Activated naive CD8-positive, alpha-beta T cell (primary cell): ENCODE measurements around the gene PCF11.
"Not testable (repeated sequence)": the region's sequence is repeated elsewhere in the genome, so short reads cannot be mapped to it uniquely, and the experiment has no call there.

Experiments
- H3K27ac Mint-ChIP-seq: one replicate; pipeline ENCODE4 v1.8.0; 2021; ENCODE audit warnings: mixed read lengths
- H3K27me3 Mint-ChIP-seq: one replicate; pipeline ENCODE4 v1.8.0; 2021; ENCODE audit warnings: mixed read lengths
- H3K36me3 Mint-ChIP-seq: one replicate; pipeline ENCODE4 v1.8.0; 2021; ENCODE audit warnings: mixed read lengths
- H3K4me1 Mint-ChIP-seq: one replicate; pipeline ENCODE4 v1.8.0; 2021; ENCODE audit warnings: low read depth, mixed read lengths
- H3K4me3 Mint-ChIP-seq: one replicate; pipeline ENCODE4 v1.8.0; 2021; ENCODE audit warnings: mild to moderate bottlenecking, mixed read lengths
- H3K9me3 Mint-ChIP-seq: one replicate; pipeline ENCODE4 v1.8.0; 2021; ENCODE audit warnings: low read depth, mixed read lengths

Gene PCF11

DNA sequence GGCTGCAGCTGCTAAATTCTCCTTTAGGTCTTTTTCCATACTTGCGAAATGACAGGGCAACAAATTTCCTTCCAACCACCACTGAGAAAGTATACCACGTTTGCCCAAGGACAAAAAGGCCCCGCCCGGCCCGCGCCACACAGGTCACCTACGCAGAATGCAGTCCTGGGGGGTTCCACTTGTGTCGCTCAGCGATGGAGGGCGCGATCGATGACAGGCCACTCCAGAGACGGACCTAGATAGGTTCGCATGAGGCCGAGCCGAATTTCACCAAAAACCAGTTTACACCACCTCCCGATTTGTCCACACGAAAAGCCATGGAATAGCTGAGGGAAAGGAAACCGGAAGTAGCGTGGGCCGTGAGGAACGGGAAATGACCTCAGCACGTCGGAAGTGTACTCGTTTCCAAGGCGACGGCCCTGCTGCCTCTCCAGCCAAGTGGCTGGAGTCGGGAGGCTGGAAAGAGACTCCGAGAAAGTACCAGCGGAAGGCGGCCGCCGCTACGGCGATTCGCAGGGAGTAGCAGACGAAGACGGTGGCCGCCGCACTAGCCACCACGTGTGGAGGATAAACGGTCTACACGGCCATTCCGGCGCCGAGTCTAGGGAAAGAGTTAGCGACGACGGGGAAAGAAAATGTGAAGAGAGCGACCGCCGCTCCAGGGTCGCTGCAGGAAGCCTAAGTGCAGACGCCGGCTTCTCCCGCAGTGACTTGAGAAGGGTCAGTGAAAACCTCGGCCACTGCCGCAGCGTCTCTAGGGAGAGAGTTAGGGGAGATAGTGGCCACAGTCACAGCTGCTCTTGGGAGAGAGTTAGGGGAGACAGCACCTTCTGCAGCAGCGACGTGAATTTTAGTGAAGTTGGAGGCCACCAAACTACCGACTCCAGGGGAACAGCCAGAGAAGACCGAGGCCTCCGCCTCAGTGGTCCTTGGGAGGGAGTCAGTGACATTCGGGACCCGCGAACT is 36.7 kb downstream of the PCF11 start, which contains the start of gene ANKRD42:
Gene ANKRD42 (plus strand): TSS at position 398 of the 966 bp plus-strand sequence. CDS start 959 bp downstream, outside the sequence.
- Mint-ChIP-seq H3K9me3 (no peaks in the 10 kb centered on the region), H3K36me3 (peaks cover 7% of the 10 kb centered on the region), H3K27me3 (no peaks in the 10 kb centered on the region), H3K27ac (peak within 1 kb of the TSS; percentile 96), H3K4me1 (peaks cover 47% of the 10 kb centered on the region), H3K4me3 (peak within 1 kb of the TSS; percentile 99)

DNA sequence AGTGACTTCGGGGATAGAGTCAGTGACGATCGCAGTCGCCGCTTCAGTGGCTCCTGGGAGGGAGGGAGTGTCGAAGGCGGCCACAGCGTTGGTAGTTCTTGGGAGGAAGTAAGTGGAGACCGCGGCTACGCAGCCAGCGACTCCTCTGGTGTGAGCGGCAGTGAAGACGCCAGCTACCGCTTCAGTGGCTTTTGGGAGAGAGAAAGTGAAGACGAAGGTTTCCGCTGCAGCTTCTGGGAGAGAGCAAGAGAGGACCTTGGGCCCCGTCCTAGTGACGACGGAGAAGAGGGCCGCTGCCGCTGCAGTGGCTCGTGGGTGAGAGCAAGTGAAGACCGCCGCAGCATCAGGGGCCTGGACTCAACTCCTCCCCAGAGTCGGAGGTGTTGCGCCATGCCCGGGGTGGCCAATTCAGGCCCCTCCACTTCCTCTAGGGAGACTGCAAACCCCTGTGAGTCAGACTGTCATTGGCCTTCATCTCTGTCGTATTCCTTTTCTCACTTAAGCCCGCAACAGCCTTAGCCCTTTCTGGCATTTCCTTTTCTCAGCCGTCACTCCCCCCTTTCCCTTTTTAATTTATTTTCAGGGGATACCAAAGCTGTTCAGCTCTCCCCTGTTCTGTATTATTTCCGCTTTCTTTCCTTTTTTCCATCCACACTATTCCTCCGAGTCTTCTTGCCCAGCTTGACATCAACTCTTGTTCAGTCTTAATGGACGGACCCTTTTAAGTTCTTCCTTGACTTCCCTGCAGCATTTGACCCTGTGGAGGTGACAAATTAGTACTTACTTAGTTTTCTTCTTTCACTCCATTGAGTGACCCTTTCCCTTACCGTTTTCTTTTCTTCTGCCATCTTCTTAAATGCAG is 37.6 kb downstream of the PCF11 start:
- Mint-ChIP-seq H3K36me3 (peaks cover 7% of the 10 kb centered on the region), H3K27ac (peak overlapping the region; percentile 96), H3K4me3 (peak overlapping the region; percentile 99), H3K4me1 (peaks cover 47% of the 10 kb centered on the region), H3K9me3 (no peaks in the 10 kb centered on the region), H3K27me3 (no peaks in the 10 kb centered on the region)

DNA sequence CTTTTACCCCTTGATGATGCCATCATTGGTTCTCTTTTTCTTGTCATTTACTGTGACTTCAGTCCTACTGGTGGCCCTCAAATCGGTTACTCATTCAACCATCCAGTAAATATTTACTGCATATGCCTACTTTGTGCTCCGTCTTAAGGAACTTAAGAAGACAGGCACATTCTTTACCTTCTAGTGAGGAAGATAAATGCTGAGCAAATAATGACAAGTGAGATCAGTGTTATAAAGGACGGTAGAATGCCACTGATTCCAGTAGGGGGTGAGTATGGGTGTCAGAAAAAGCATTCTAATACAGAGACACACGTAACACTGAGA is 38.2 kb downstream of the PCF11 start:
- H3K4me1 Mint-ChIP-seq, result peaks cover 47% of the 10 kb centered on the region

DNA sequence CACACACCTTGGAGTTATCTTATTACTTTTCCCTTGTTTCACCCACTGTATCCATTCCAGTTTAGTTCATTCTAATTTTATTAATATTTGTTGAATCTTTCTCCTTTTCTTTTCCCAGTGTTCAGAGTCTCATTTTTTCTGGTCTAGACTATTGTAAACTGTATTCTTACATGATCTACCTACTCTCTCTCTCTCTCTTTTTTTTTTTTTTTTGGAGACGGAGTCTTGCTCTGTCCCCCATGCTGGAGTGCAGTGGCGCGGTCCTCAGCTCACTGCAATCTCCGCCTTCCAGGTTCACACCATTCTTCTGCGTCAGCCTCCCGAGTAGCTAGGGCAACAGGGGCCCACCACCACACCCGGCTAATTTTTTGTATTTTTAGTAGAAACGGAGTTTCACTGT is 38.7 kb downstream of the PCF11 start:
- Mint-ChIP-seq H3K4me1 (peaks cover 51% of the 10 kb centered on the region), H3K9me3 (no peaks in the 10 kb centered on the region), H3K27ac (no peak overlapping the region), H3K36me3 (peaks cover 12% of the 10 kb centered on the region), H3K27me3 (no peaks in the 10 kb centered on the region), H3K4me3 (peak overlapping the region; percentile 99)

More for the DNA sequence above, 38.2 kb downstream of the PCF11 start:
- Mint-ChIP-seq H3K27ac (peak overlapping the region; percentile 96), H3K9me3 (no peaks in the 10 kb centered on the region), H3K4me3 (peak overlapping the region; percentile 99), H3K27me3 (no peaks in the 10 kb centered on the region), H3K36me3 (peaks cover 9% of the 10 kb centered on the region)

DNA sequence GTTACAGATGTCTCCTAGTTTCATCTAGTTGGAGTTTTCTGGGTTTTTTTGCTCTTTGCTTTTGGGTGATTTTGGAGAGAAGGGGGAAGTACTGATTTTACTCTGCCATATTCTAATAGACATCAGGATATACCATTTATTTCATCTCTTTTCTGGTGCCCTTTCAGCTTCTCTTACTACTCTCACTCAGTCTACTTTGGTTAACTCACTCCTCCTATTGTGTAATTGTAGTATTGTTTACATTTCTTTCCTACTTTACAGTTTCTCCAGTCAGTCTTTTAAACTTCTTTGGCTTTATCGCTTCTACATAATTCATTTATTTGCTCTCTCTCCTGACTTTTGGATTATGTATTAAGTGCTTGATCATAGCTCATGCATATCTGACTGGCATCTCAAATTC is 43.1 kb downstream of the PCF11 start:
- H3K27ac Mint-ChIP-seq, result no peak overlapping the region
- H3K36me3 Mint-ChIP-seq, result peaks cover 16% of the 10 kb centered on the region
- no peak overlapping the region for H3K4me3 Mint-ChIP-seq
- peaks cover 28% of the 10 kb centered on the region for H3K4me1 Mint-ChIP-seq
- no peaks in the 10 kb centered on the region for H3K9me3 Mint-ChIP-seq
- H3K27me3 Mint-ChIP-seq, result no peaks in the 10 kb centered on the region

DNA sequence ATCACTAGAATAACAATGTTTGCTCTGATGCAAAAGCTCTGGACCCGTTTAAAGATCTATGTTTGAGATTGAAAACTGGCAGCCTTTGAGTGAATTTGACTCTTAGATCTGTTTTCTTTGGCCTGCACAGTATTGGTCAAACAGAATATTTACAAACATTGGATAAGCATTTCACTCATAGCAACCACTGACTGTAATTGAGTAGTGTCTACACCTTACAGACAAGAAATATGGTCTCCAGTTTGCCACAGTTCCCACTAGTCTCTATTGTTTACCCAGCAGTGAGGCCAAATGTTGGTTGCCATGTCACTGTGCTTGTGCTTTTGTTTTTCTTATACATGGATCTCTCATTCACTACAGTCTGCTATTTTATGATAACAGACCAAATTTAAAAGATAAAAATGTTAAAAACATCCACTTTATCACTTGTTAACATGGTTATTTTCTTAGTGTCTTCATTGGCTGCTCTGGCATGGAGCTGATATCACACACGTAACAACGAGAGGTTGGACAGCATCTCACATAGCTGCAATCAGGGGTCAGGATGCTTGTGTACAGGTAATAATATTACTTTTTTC is 48.8 kb downstream of the PCF11 start:
- Mint-ChIP-seq H3K36me3 (peaks cover 21% of the 10 kb centered on the region), H3K4me3 (no peak overlapping the region), H3K9me3 (no peaks in the 10 kb centered on the region), H3K27ac (no peak overlapping the region), H3K27me3 (no peaks in the 10 kb centered on the region), H3K4me1 (peaks cover 1% of the 10 kb centered on the region)

DNA sequence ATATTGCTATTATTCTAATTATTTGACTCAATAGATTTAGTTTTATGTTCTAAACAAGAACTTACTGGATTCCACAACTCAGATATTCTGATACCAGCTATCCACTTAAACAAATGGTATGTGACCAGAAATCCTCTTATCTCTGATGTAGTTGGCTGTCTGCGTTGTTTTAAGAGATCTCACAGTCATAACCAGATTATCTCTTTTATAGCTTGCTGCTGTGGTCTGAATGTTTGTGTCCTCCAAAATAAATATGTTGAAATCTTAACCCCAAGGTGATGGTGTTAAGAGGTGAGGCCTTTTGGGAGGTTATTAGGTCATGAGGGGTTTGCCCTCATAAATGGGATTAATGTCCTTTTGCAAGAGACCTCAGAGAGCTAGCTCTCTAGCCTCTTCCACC is 49.3 kb downstream of the PCF11 start:
- Mint-ChIP-seq H3K36me3 (peaks cover 19% of the 10 kb centered on the region), H3K9me3 (no peaks in the 10 kb centered on the region), H3K27me3 (no peaks in the 10 kb centered on the region), H3K4me3 (no peak overlapping the region), H3K4me1 (peaks cover 1% of the 10 kb centered on the region), H3K27ac (no peak overlapping the region)

DNA sequence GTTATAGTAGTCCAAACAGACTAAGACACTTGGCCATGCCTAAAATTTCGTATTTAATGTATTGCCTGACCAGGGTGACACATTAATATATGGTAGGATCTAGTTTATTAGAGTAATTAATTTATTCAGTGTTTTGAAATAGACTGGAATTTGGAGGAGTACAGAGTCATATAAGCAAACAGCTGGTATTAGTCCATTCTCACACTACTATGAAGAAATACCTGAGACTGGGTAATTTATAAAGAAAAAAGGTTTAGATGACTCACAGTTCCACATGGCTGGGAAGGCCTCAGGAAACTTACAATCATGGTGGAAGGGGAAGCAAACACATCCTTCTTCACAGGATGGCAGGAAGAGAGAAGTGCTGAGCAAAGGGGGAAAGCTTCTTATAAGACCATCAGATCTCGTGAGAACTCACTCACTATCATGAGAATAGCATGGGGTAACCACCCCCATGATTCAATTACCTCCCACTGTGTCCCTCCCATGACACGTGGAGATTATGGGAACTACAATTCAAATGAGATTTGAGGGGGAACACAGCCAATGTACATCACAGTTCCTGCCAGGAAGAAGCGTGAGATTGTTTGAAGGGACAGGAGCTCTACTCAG is 49.9 kb downstream of the PCF11 start:
- H3K36me3 Mint-ChIP-seq, result peaks cover 16% of the 10 kb centered on the region
- H3K4me1 Mint-ChIP-seq, H3K4me3 Mint-ChIP-seq, H3K27ac Mint-ChIP-seq, H3K9me3 Mint-ChIP-seq, H3K27me3 Mint-ChIP-seq: not testable (repeated sequence)

DNA sequence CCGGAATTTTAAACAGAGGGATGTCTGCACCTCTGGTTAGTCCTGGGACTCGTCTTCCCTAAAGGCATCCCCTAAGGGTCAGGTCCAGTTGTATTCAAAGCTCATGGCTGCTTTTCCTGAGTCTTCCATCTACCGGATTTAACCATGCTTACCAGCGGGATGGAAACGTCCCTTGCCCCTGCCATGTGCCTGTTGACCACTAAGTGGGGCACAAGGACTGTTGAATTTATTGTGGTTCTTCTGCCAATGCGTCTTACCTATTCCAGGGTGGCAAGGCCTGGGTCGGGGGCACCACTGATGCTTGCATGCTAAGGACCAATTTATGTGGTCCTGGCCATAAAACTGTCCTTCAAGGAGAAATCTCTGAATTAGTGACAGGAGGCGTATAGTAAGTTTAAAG is 62.2 kb downstream of the PCF11 start:
- Mint-ChIP-seq H3K4me1 (no peaks in the 10 kb centered on the region), H3K4me3 (no peak overlapping the region), H3K27me3 (no peaks in the 10 kb centered on the region), H3K9me3 (no peaks in the 10 kb centered on the region), H3K36me3 (peaks cover 5% of the 10 kb centered on the region), H3K27ac (no peak overlapping the region)

DNA sequence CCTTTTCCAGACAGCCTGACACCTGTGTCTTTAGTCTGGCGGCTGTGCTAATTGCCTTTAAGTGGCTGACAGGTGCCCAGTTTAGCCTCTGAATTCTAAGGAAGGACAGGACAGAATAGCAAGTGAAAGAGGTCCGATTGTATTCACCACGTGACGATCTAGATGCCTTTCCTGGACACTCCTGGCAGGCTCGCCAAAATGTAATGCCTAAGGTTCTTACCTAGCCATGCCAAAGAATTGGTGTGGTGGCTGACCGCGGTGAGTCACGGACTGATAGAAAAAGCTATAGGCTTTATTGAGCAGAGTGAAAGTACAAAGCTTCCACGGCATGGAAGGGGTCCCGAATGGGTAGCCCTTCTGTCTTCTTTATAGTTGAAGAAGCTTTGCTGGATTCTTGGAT is 63.3 kb downstream of the PCF11 start:
- Mint-ChIP-seq H3K36me3 (peaks cover 5% of the 10 kb centered on the region), H3K27ac (no peak overlapping the region), H3K9me3 (no peaks in the 10 kb centered on the region), H3K27me3 (no peaks in the 10 kb centered on the region), H3K4me1 (no peaks in the 10 kb centered on the region), H3K4me3 (no peak overlapping the region)

DNA sequence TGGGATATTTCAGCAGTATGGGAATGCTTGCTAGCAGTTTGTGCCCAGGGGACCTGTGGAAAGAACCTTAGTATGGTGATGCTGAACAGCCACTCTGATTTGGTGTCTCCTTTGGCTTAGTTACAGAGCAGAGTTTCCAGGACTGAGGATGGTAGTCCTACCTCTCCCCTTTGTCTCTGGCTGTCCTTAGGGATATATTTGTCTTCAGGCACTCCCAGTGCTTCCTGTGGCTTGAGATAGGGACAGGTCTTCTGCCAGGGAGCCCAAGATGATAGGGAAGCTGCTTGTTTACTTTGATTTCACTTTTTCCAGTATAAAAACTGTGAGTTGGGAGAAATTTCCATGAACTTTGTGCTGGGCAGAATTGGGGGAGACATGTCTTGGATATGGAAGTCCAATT is 64.8 kb downstream of the PCF11 start:
- no peaks in the 10 kb centered on the region for H3K4me1 Mint-ChIP-seq
- H3K36me3 Mint-ChIP-seq, result peaks cover 3% of the 10 kb centered on the region
- H3K9me3 Mint-ChIP-seq, result no peaks in the 10 kb centered on the region
- H3K27me3 Mint-ChIP-seq, result no peaks in the 10 kb centered on the region
- no peak overlapping the region for H3K4me3 Mint-ChIP-seq
- H3K27ac Mint-ChIP-seq, result no peak overlapping the region

DNA sequence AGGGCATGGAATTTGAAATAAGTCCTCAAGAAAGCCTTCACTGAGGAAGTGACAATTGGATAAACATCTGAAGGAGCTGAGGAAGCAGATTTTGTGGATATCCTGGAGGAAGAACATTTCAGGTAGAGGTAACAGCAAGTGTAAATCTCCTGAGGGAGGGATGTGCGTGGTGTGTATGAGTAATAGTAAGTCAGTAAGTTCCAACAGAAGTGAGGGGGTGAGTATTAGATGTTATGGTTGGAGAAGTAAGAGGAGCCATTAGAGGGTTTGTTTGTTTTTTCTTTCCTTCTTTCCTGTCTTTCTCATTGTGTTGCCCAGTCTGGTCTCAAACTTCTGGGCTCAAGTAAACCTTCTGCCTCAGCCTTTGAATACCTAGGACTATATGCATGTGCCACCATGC is 65.6 kb downstream of the PCF11 start:
- Mint-ChIP-seq H3K4me1 (no peaks in the 10 kb centered on the region), H3K36me3 (peaks cover 3% of the 10 kb centered on the region), H3K27me3 (no peaks in the 10 kb centered on the region), H3K9me3 (no peaks in the 10 kb centered on the region), H3K27ac (no peak overlapping the region), H3K4me3 (no peak overlapping the region)

DNA sequence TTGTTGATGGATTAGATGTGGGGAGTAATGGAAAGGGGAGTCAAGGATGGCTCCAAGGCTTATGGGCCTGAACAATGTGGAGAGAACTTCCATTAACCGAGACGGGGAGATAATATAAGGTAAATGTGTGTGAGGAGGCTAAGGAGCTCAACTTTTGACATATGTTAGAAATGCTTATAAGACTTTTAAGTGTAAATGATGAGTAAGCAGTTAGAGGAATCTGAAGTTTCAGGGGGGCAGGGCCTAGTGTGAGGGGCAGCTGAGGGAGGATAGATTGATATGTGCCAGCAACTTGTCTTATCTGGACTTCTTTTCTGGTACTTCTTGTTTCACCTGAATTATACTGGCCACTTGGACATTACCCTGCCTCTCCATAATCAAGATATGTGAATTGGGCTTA is 66.5 kb downstream of the PCF11 start:
- Mint-ChIP-seq H3K27ac (no peak overlapping the region), H3K36me3 (peaks cover 3% of the 10 kb centered on the region), H3K4me1 (no peaks in the 10 kb centered on the region), H3K4me3 (no peak overlapping the region), H3K27me3 (no peaks in the 10 kb centered on the region), H3K9me3 (no peaks in the 10 kb centered on the region)

DNA sequence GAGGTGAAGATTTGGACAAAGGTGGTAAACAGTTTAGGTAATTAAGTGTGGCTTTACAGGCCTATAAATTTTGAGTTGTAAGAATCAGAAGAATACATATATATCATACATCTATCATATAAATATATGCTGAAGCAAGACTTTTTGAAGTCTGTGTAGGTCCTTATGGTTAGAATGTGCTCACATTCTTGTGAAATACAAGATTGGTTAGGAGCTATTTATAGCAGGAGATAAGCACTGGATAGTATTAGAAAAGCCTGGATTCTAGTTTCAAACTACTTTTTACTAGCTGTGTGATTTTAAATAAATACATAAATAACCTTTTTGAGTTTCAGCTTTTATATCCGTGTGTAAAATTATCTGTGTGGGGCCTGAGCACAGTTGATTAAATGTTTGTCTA is 78.9 kb downstream of the PCF11 start:
- no peaks in the 10 kb centered on the region for H3K4me1 Mint-ChIP-seq
- no peaks in the 10 kb centered on the region for H3K27me3 Mint-ChIP-seq
- peaks cover 10% of the 10 kb centered on the region for H3K9me3 Mint-ChIP-seq
- peaks cover 18% of the 10 kb centered on the region for H3K36me3 Mint-ChIP-seq
- no peak overlapping the region for H3K4me3 Mint-ChIP-seq
- H3K27ac Mint-ChIP-seq, result no peak overlapping the region
